DMS 273 (cell line): ENCODE results near the gene SNAI3.

ENCODE experiments used
- DNase-seq: peaks from one replicate; lab custom pipeline; 2025; ENCODE audit not compliant: unreplicated experiment; lab: John Stamatoyannopoulos, UW

Gene SNAI3

DNA sequence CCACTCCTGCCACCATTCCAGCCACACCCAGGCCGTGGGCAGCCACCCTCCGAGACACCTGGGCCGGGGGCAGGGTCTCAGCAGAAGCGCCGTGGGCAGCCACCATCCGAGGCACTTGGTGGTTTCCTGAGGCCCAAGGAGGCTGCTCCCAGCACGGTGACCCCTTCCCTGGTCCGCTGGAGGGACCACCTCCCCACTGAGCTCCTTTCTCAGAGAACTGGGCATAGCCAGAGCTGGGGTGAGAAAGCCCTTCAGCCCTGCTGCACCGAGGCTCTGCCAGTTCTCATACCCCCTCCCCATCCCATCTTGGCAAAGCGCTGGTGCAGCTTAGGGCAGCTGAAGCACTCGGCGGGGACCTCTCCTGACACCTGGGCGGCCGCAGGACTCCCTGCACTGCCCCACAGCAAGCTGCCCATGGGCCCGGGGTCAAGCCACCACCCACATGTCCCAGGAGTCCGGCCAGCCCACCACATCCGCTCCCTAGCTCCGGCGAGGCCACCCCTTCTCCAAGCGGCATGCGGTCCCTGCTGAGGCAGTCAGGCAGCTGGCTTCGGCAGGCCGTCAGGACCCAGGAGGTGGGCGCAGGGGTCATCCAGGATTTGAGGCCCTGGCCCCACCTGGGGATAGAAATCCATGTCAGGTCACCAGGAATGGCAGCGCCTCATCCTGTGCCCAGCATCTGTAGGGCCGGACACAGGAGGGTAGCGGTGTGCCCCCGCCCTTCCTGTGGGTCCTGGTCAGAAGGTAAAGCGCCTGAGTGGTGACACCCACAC, 34.1 kb downstream of the SNAI3 start:
- DNase-seq, result no peak

DNA sequence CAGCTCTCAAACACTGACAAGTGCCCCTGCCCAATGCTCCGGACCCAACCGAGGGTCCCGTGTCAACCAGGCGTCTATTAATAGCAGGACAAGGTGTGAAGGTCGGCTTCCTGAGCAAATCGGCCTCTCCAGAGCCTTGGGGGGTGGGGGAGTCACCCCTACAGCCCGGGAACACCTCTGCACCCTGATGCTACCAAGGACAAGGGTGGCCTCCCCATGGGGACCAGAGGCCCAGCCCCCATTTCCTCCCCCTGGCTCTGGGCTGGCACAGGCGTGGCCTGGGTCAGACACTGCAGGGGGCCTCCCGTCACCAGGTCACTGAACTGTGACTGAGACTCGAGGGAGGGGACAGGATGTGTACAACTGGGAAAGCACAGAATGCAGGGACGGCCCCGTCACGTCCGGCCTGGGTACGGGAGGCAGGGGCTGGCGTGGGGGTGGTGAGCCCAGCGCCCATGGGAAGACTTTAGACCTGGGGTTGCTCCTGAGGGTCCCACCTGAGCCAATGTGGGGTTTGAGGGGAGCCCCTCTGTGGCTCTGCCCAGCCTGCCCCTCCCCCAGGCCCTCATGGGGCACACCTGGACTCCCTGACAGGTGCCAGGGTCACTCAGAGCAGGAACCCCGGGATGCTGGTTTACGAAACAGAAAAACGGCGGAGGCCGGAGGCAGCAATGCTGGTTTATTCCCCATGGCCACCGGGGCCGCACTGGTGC, 34.9 kb downstream of the SNAI3 start:
- no peak for DNase-seq

DNA sequence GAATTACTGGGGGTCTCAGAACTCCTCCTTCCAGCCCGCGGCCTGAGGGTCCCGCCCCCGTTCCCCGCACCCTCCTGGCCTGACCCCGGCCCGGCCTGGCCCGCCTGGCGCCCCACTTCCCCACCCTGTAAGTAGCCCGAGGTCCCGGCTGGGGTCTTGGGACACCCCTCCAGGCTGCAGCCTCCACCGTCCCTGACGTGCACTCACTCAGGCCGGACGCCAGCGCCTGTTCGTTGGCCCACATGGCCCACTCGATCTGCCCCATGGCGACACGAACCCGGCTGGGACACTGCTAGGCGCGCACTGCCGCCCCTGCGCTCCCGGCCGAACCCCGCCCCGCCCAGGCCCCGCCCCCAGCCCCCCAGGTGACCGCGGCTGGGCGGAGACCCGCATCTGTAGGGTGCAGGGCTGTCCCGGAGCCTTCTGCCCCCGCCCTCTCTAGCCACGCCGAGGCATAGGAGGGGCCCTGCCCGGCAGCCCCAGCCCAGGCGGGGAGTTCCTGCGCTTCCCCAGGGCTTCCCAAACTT, 35.5 kb downstream of the SNAI3 start, which contains the start of gene CYBA:
TSS of gene CYBA (minus strand) at position 305 of the 527 bp plus-strand sequence. CDS start at position 265, 40 bp downstream.
- peak; percentile 79 for DNase-seq

- DNase-seq, result no peak
Observed at GRCh38 chr16:88649924-88650748, 36.2 kb downstream of the SNAI3 start.

- peak; percentile 77 for DNase-seq
Observed at GRCh38 chr16:88649195-88649923, 36.9 kb downstream of the SNAI3 start.

- DNase-seq, result no peak
Observed at GRCh38 chr16:88647178-88648070, 38.9 kb downstream of the SNAI3 start.

GRCh38 chr16:88646345-88647034, 39.8 kb downstream of the SNAI3 start:
- DNase-seq, result no peak

DNA sequence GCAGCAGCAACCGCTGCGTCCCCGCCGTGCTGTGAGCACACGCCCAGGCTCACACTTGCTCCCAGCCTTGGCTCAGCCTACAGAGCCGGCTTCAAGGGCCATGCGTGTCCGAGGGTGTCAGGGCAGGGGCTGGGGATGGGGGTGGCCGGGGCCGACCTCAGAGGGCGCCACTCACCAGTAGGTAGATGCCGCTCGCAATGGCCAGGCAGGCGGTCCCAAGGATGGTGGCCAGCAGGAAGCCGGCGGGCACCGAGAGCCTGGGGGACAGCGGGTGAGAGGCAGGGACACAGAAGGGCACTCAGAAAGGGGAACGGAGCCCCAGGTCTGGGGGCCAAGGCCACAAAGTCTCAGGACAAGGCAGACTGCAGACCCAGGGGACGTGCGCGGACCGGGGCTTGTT, 40.4 kb downstream of the SNAI3 start:
- DNase-seq, result no peak

- no peak for DNase-seq
Observed at GRCh38 chr16:88645455-88645854, 40.9 kb downstream of the SNAI3 start.

DNA sequence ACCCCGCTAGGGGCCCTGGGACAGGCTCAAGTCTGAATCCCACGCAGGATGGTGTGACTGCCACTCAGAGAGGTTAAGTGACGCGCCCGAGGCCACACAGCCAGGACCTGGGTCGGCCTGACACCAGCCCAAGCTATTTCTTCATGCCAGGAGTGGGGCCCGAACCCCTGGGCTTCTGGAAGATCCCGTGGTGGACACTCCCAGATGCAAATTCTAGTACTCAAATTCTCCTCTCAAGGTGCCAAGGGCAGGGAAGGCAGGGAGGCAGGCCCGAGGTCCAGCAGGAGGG, 42.7 kb downstream of the SNAI3 start:
- DNase-seq, result no peak

GRCh38 chr16:88642881-88643643, 43.2 kb downstream of the SNAI3 start:
- DNase-seq, result no peak

DNA sequence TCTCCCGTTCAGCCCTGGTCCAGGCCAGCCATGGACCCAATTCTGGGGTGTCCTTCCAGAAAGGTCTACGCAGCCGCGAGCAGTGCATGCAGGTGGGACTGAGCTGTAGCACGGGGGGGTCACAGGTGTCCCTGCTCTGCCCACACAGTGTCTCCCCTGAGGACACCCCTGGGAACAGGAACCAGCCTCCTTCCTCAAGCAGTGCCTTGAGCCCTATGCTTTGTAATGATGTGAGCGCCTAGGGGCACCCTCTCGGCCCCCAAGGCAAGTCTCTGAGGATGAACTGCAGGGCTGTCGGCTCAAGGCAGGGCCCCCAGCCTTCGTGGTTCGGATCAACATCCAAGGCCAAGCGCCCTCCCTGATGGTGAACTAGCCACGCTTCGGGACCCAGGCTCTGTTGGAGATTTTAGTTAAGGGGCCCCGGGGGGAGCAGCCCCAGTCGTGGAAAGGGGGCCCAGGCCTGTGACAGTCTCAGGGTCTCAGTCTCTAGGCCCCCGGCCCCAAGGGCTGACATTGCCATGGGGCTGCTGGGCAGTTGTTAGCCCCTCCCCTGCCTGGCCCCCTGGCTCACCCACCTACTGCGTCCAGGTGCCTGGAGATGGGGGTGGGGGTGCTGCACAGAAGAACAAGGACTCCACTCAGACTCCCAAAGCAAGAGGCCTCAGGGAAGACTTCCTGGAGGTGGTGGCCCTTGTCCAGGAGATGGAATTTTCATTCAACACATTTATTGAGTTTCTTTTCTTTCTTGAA, 45.6 kb downstream of the SNAI3 start:
- DNase-seq, result no peak

DNA sequence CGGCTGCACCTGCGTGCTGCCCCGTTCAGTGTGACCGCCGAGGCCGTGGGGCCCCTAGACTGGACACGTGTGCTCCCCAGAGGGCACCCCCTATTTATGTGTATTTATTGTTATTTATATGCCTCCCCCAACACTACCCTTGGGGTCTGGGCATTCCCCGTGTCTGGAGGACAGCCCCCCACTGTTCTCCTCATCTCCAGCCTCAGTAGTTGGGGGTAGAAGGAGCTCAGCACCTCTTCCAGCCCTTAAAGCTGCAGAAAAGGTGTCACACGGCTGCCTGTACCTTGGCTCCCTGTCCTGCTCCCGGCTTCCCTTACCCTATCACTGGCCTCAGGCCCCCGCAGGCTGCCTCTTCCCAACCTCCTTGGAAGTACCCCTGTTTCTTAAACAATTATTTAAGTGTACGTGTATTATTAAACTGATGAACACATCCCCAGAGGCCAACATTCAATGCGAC, 46.2 kb downstream of the SNAI3 start:
- no peak for DNase-seq

DNA sequence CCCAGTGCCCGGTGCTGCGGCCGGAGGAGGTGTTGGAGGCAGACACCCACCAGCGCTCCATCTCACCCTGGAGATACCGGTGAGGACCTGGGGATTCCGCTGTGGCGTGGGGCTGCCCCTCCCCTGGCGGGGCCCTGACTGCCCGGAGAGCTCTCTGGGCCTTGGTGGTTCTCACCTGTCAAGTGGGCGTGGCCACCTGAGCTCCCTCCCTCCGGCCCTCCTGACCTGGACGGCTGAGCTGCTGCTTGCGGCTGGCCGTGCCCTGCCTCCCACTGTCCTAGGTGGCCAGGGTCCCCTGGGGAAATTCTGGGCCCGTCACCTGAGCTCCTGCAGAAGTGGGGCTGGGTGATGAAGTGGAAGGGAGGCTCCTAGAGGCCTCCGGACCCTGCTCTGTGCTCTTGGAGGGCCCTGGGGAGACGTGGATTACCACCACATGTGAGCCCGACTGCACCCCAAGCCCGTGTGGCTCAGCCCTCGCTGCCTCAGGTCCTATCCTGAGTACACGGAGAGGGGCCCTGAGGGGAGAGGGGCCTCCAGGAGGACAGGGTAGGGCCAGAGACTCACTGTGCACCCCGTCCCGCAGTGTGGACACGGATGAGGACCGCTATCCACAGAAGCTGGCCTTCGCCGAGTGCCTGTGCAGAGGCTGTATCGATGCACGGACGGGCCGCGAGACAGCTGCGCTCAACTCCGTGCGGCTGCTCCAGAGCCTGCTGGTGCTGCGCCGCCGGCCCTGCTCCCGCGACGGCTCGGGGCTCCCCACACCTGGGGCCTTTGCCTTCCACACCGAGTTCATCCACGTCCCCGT, 46.9 kb downstream of the SNAI3 start:
- DNase-seq, result peak; percentile 63

DNA sequence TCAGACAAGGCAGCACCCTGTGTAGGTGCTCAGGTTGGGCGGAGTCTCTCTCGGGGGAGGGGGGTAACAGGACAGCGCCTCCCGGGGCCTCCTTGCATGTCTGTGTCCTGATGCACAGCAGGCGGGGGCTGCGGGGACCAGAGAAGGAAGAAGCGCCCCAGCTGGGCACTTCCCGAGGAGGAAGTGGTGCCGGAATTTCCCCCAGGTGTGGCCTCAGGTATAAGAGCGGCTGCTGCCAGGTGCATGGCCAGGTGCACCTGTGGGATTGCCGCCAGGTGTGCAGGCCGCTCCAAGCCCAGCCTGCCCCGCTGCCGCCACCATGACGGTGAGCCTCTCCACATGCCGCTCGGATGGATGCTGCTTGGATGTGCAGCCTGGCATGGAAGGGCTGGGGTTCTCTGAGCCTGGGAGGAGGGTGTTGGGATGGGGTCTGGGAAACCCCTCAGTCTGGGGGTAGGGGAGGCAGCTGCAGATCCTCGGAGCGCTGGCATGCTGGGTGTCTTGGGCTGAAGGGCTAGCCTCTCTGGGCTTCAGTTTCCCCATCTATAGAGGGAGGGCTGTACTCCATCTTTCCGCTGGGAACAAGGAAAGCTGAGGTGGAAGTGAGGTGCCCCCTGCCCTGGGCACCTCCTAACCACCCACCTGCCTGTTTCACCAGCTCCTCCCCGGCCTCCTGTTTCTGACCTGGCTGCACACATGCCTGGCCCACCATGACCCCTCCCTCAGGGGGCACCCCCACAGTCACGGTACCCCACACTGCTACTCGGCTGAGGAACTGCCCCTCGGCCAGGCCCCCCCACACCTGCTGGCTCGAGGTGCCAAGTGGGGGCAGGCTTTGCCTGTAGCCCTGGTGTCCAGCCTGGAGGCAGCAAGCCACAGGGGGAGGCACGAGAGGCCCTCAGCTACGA, 47.7 kb downstream of the SNAI3 start, which contains the start of gene IL17C:
TSS of gene IL17C (plus strand) at position 250 of the 908 bp plus-strand sequence. CDS start at position 320, 70 bp downstream.
- no peak for DNase-seq
